A549 (cell line): ENCODE data around the gene DHRS7B. TPM values are rescaled to one million over a fixed set of nuclear protein-coding genes. Genes with fewer than 3 reads are reported as not detected.

ENCODE experiments used
- ATAC-seq, 2 experiments: fragments of 200-7000 bp in 1 of 2; fragments of >200 bp in 1 of 2; cut with Nextera tagmentation in 1 of 2; cut with Tn5 transposase in 1 of 2; 3 replicates each; pipeline versions ENCODE4 v1.8.0 to v1.9.1; 2018 to 2020; ENCODE audit warnings: mild to moderate bottlenecking in 1 of 2, moderate library complexity in 1 of 2
- CTCF ChIA-PET: fragments of 300-600 bp; sonication (Branson Sonifier 250); formaldehyde crosslinking; extraction: SDS; loops from one replicate; lab custom pipeline; 2021; ENCODE audit warnings: antibody characterized with exemption, inconsistent platforms; lab: Yijun Ruan, JAX
- POLR2A ChIA-PET: fragments of 350-600 bp; formaldehyde crosslinking; extraction: SDS; loops from one replicate; lab custom pipeline; 2021; ENCODE audit warnings: antibody characterized with exemption, inconsistent platforms; lab: Yijun Ruan, JAX
- DNase-seq, 2 experiments: peaks; one replicate each; pipeline versions ENCODE4 v3.0.0 to v3.0.0-alpha.2; 2011 to 2016; ENCODE audit warnings: low read depth in 1 of 2, low spot score in 1 of 2
- FAIRE-seq: peaks from 2 replicates; lab custom pipeline; 2011; peaks lifted over from hg19 to GRCh38; lab: Jason Lieb, UNC
- H3K27ac ChIP-seq, 2 experiments: fragments of >200 bp; sonication (Bioruptor Twin); formaldehyde crosslinking; 3 replicates each; pipeline ENCODE4 v1.5.1; 2016 to 2017
- H3K4me1 ChIP-seq: fragments of >200 bp; sonication (Bioruptor Twin); formaldehyde crosslinking; 3 replicates; pipeline ENCODE4 v1.6.1; 2016
- H3K4me2 ChIP-seq: fragments of >200 bp; sonication (Bioruptor Twin); formaldehyde crosslinking; 3 replicates; pipeline ENCODE4 v1.6.1; 2016
- H3K4me3 ChIP-seq: fragments of >200 bp; sonication (Bioruptor Twin); formaldehyde crosslinking; 3 replicates; pipeline ENCODE4 v1.5.1; 2016
- H3K9me3 ChIP-seq: fragments of >200 bp; sonication (Bioruptor Twin); formaldehyde crosslinking; 3 replicates; pipeline ENCODE4 v1.6.1; 2016
- CBX2 ChIP-seq: fragments of 200-600 bp; sonication (generic); IDR thresholded peaks from 2 replicates; pipeline ENCODE4 v1.6.1; 2016; ENCODE audit warnings: low read depth, mild to moderate bottlenecking, borderline replicate concordance
- CHD2 ChIP-seq: fragments of 150-350 bp; IDR thresholded peaks from 2 replicates; pipeline ENCODE4 v1.6.1; 2014; ENCODE audit warnings: low read length; ENCODE audit not compliant: partially characterized antibody
- CHD4 ChIP-seq: fragments of 200-600 bp; sonication (generic); IDR thresholded peaks from 2 replicates; pipeline ENCODE4 v1.6.1; 2016; ENCODE audit warnings: antibody characterized with exemption, mild to moderate bottlenecking, borderline replicate concordance
- EP300 ChIP-seq, 2 experiments: fragments of >200 bp; sonication (Bioruptor Twin); formaldehyde crosslinking; IDR thresholded peaks; 2 replicates in 1 of 2; 3 replicates in 1 of 2; pipeline ENCODE4 v1.6.1; 2016 to 2017
- FOSL2 ChIP-seq, 2 experiments: fragments of 450-650 bp in 1 of 2; fragments of >200 bp in 1 of 2; sonication (Bioruptor Twin) in 1 of 2; formaldehyde crosslinking; IDR thresholded peaks; 2 replicates each; pipeline versions ENCODE4 v1.5.0 to v1.6.1; 2016 to 2020; ENCODE audit warnings: mild to moderate bottlenecking in 1 of 2, moderate library complexity in 1 of 2
- FOXS1 ChIP-seq: fragments of 250-450 bp; sonication (Bioruptor Pico); IDR thresholded peaks from 2 replicates; pipeline ENCODE4 v1.5.0; 2020; ENCODE audit warnings: mild to moderate bottlenecking, moderate library complexity
- HOXB5 ChIP-seq: fragments of 250-450 bp; sonication (Bioruptor Pico); IDR thresholded peaks from 2 replicates; pipeline ENCODE4 v1.5.0; 2020; ENCODE audit warnings: mild to moderate bottlenecking, moderate library complexity
- JUN ChIP-seq, 2 experiments: fragments of >200 bp; sonication (Bioruptor Twin); formaldehyde crosslinking; IDR thresholded peaks; 2 replicates in 1 of 2; 3 replicates in 1 of 2; pipeline ENCODE4 v1.6.1; 2016 to 2017
- MYC ChIP-seq: IDR thresholded peaks from 2 replicates; pipeline ENCODE4 v1.6.1; 2012; ENCODE audit warnings: mild to moderate bottlenecking, inconsistent platforms, low read length, improper control_type of control experiment, borderline replicate concordance
- PHF8 ChIP-seq: fragments of 200-600 bp; sonication (generic); IDR thresholded peaks from 2 replicates; pipeline ENCODE4 v1.6.1; 2016; ENCODE audit warnings: low read depth, mild to moderate bottlenecking, antibody characterized with exemption, moderate library complexity, borderline replicate concordance
- POLR2A ChIP-seq: IDR thresholded peaks from 2 replicates; pipeline ENCODE4 v1.6.1; 2012; ENCODE audit warnings: mild to moderate bottlenecking, low read length
- POLR2AphosphoS2 ChIP-seq: conservative IDR thresholded peaks from 2 replicates; pipeline ENCODE4 v1.6.1; 2012; ENCODE audit warnings: low read length, improper control_type of control experiment, inconsistent platforms
- RCOR1 ChIP-seq: fragments of 150-350 bp; IDR thresholded peaks from 2 replicates; pipeline ENCODE4 v1.6.1; 2014; ENCODE audit warnings: antibody characterized with exemption, low read length, low read depth
- RNF2 ChIP-seq: fragments of 200-600 bp; sonication (generic); IDR thresholded peaks from 2 replicates; pipeline ENCODE4 v1.6.1; 2016; ENCODE audit warnings: low read depth, mild to moderate bottlenecking, antibody characterized with exemption, moderate library complexity, borderline replicate concordance
- ZC3H11A ChIP-seq: fragments of 450-650 bp; IDR thresholded peaks from 2 replicates; pipeline ENCODE4 v1.6.1; 2014; ENCODE audit warnings: antibody characterized with exemption, mild to moderate bottlenecking
- ZFP36 ChIP-seq: fragments of 450-650 bp; IDR thresholded peaks from 2 replicates; pipeline ENCODE4 v1.6.1; 2014; ENCODE audit warnings: borderline replicate concordance; ENCODE audit not compliant: partially characterized antibody
- WGBS: methylation state at CpG from one replicate; pipeline ENCODE4 v1.1.6; 2017; ENCODE audit errors: missing lambda C conversion rate; 5-methylcytosine and 5-hydroxymethylcytosine counted together
- polyA plus RNA-seq, 4 experiments: library from polyadenylated mRNA; depleted of rRNA in 3 of 4; stranded (reverse); fragments of >200 nt; fragmentation: RNase III in 1 of 4; extraction: RNeasy Plus Mini Kit Qiagen cat#74134 plus additional on column Dnase treatment in 1 of 4; gene quantifications; 2 replicates in 3 of 4; 3 replicates in 1 of 4; pipeline ENCODE4 v1.2.3, GENCODE V29; 2011 to 2017
- TF ChIP-seq, protein P1 (sequence below): fragments of 200-600 bp; sonication (generic); IDR thresholded peaks from 2 replicates; pipeline ENCODE4 v1.6.1; 2016; ENCODE audit warnings: antibody characterized with exemption, mild to moderate bottlenecking, moderate library complexity
- TF ChIP-seq, protein P2 (sequence below): fragments of 450-650 bp; IDR thresholded peaks from 2 replicates; pipeline ENCODE4 v1.6.1; 2014; ENCODE audit warnings: antibody characterized with exemption
- TF ChIP-seq, protein P3 (sequence below): fragments of >200 bp; sonication (Bioruptor Twin); formaldehyde crosslinking; IDR thresholded peaks from 3 replicates; pipeline ENCODE4 v1.5.1; 2016
- TF ChIP-seq, protein P4 (sequence below): fragments of 250-450 bp; sonication (Bioruptor Pico); IDR thresholded peaks from 2 replicates; pipeline ENCODE4 v1.5.0; 2020; ENCODE audit warnings: low read depth, mild to moderate bottlenecking, moderate library complexity

DHRS7B gene
- polyA plus RNA-seq, 2 of the 4 experiments (the other 2 are of a cell fraction): 23.6 to 25.4 TPM

DNA sequence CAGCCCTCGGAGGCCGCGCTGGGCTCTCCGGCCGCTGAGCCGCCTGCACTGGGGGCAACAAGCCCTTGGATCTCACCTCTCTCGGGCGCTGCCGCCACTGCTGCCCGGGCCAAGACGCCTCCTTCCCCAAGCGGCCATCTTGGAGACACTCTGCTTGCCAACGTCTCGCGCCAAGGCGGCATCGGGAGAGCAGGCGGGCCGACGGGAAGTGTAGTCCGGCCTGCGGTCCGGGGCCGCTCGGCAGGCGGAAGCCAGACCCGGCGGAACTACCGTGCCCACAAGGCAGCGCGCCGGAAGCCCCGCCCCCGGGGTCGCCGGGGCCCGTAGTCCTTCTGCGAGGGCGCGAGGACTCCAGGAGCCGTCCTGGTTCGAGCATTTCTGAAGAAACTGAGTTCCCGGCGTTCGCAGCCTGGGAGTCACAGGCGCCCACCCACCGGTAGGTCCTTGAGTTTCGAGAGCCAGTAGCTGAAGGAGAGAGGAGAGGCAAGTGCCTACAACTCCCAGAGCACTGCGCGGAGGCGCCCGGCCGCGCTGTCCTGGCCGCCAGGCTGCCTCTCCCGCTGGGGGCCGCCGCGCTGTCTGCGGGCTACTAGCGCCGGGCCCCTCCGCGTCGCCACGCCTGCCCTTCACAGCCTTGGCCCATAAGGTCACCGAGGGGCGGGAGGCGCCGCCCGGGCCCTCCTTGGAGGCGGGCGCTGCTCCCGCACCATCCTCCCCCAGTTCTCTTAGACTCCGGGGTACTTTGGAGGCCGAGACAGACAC, 87.4 kb downstream of the DHRS7B start, which contains the start of gene TMEM11 (continued):
- TF ChIP-seq, protein P1, sequence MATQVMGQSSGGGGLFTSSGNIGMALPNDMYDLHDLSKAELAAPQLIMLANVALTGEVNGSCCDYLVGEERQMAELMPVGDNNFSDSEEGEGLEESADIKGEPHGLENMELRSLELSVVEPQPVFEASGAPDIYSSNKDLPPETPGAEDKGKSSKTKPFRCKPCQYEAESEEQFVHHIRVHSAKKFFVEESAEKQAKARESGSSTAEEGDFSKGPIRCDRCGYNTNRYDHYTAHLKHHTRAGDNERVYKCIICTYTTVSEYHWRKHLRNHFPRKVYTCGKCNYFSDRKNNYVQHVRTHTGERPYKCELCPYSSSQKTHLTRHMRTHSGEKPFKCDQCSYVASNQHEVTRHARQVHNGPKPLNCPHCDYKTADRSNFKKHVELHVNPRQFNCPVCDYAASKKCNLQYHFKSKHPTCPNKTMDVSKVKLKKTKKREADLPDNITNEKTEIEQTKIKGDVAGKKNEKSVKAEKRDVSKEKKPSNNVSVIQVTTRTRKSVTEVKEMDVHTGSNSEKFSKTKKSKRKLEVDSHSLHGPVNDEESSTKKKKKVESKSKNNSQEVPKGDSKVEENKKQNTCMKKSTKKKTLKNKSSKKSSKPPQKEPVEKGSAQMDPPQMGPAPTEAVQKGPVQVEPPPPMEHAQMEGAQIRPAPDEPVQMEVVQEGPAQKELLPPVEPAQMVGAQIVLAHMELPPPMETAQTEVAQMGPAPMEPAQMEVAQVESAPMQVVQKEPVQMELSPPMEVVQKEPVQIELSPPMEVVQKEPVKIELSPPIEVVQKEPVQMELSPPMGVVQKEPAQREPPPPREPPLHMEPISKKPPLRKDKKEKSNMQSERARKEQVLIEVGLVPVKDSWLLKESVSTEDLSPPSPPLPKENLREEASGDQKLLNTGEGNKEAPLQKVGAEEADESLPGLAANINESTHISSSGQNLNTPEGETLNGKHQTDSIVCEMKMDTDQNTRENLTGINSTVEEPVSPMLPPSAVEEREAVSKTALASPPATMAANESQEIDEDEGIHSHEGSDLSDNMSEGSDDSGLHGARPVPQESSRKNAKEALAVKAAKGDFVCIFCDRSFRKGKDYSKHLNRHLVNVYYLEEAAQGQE: peak; percentile 87
- TF ChIP-seq PHF8 (peak; percentile 44; the same call in 1 of the 2 replicates), EP300 (IDR thresholded peaks at IDR 0.05) (no peak), CBX2 (no peak), CHD4 (no peak)
- TF ChIP-seq, protein P2, sequence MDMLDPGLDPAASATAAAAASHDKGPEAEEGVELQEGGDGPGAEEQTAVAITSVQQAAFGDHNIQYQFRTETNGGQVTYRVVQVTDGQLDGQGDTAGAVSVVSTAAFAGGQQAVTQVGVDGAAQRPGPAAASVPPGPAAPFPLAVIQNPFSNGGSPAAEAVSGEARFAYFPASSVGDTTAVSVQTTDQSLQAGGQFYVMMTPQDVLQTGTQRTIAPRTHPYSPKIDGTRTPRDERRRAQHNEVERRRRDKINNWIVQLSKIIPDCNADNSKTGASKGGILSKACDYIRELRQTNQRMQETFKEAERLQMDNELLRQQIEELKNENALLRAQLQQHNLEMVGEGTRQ: no peak
- TF ChIP-seq, protein P3, sequence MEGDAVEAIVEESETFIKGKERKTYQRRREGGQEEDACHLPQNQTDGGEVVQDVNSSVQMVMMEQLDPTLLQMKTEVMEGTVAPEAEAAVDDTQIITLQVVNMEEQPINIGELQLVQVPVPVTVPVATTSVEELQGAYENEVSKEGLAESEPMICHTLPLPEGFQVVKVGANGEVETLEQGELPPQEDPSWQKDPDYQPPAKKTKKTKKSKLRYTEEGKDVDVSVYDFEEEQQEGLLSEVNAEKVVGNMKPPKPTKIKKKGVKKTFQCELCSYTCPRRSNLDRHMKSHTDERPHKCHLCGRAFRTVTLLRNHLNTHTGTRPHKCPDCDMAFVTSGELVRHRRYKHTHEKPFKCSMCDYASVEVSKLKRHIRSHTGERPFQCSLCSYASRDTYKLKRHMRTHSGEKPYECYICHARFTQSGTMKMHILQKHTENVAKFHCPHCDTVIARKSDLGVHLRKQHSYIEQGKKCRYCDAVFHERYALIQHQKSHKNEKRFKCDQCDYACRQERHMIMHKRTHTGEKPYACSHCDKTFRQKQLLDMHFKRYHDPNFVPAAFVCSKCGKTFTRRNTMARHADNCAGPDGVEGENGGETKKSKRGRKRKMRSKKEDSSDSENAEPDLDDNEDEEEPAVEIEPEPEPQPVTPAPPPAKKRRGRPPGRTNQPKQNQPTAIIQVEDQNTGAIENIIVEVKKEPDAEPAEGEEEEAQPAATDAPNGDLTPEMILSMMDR: 0 out of 3 replicates have a peak, but pooled peaks have one; percentile 13

DNA sequence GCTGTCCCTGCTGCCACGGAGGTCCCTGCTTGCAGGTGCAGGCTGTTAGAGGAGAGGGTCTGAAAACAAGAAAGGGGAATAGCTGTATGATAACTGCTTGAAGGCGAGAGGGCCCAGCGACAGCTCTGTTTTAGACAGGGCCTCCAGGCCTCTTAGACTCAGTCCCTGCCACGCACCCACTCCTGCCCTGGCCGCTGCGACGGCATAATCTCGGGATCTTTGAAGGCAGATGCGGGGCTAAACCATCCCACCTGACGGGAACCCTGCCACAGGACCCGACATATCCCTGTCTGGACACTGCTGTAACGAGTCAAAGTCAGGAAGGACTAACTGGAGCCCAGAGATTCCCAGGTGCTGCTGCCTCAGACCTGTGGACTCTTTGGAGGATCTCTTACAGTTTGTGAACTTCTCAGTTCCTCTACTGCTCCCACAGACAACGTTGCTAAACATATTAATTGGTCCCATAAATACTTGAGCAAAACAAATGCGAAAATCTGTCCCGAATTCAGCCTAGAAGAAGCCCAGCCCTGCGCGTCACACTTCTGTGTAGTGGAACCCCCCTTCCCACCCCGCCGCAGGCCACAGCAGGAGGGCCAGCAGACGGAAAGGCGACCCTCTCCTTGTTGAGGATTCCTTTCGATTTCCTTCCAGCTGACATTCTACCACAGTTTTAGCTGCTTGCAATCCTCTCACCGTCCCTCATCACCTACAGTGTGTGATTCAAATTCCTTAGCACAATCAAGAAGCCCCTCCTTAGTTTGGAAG, 88.2 kb downstream of the DHRS7B start:
- 36% methylated on average over 23 of the region's 23 CpGs for WGBS
- Histone ChIP-seq H3K4me3 (peak overlapping the region; percentile 93), H3K27ac (peak overlapping the region; percentile 94 to 97), H3K9me3 (no peaks in the 10 kb centered on the region), H3K4me1 (peaks cover 40% of the 10 kb centered on the region), H3K4me2 (peak overlapping the region; percentile 100)
- peak in 1 of 2 experiments; percentile 28 for DNase-seq
- FAIRE-seq: no peak
- peak; percentile 6 to 25 for ATAC-seq
- ChIA-PET CTCF (interaction anchor here (1.2 to 1.7 kb wide), 4 partner anchors 15 to 86 kb away, joined by 3 to 5 read pairs (median 4); no protein-coding TSS in a partner anchor), POLR2A (interaction anchor here (1.3 kb wide), 1 partner anchor 171 kb away, joined by 3 read pairs; no protein-coding TSS in a partner anchor)
- TF ChIP-seq POLR2A (0 out of 2 replicates have a peak, but pooled peaks have one; percentile 35), RNF2 (no peak)

DNA sequence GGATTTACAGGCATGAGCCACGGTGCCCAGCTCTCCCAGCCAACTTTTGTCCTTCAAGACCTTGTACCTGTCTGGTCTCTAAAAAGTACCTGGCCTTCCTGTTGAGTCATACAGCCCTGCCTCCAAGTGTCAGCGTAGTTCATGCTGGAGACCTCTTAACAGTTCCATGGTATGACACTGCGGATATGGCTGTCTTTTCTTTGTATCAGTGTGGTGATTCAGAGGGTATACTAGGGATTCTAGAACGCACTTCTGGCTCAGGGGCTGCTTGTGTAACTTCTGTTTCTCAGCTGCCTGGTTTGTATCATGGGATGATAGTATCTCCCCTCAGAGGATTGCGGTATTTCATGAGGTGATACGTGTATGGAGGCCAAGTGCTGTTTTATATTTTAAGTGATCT, 89.2 kb downstream of the DHRS7B start:
- H3K27ac ChIP-seq: no peak overlapping the region
- 95% methylated on average over 6 of the region's 6 CpGs for WGBS
- peak overlapping the region; percentile 100 for H3K4me2 ChIP-seq
- no peak for FAIRE-seq
- H3K4me3 ChIP-seq: no peak overlapping the region
- DNase-seq: no peak
- H3K4me1 ChIP-seq: peaks cover 40% of the 10 kb centered on the region
- TF ChIP-seq RCOR1 (no peak), JUN (IDR thresholded peaks at IDR 0.05) (no peak), ZFP36 (no peak), ZC3H11A (no peak), MYC (no peak), FOXS1 (CRISPR knock-in tag) (no peak), HOXB5 (CRISPR knock-in tag) (no peak), POLR2AphosphoS2 (no peak), RNF2 (no peak), CHD2 (no peak), FOSL2 (IDR thresholded peaks at IDR 0.05) (no peak), FOSL2 (CRISPR knock-in tag; IDR thresholded peaks at IDR 0.05) (no peak), EP300 (IDR thresholded peaks at IDR 0.05) (no peak)
- TF ChIP-seq, protein P2: no peak
- TF ChIP-seq, protein P4, sequence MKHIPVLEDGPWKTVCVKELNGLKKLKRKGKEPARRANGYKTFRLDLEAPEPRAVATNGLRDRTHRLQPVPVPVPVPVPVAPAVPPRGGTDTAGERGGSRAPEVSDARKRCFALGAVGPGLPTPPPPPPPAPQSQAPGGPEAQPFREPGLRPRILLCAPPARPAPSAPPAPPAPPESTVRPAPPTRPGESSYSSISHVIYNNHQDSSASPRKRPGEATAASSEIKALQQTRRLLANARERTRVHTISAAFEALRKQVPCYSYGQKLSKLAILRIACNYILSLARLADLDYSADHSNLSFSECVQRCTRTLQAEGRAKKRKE: no peak
- ChIA-PET POLR2A (no interaction called here), CTCF (interaction anchor here (0.7 to 1.7 kb wide), 3 partner anchors 20 to 24 kb away, joined by 4 to 7 read pairs (median 5); no protein-coding TSS in a partner anchor)
- no peak for ATAC-seq
- H3K9me3 ChIP-seq: no peaks in the 10 kb centered on the region
